ENCODE results near the gene HIPK1. TPM values are rescaled to one million over a fixed set of nuclear protein-coding genes. Genes with fewer than 3 reads are reported as not detected.

The HIPK1 gene
- total and polyA plus RNA-seq, 10 of the 15 experiments (the other 5 are each of a cell fraction or from before 2014, with no cell fraction given) = 4.2 to 33.9 (median 11.4) TPM

DNA sequence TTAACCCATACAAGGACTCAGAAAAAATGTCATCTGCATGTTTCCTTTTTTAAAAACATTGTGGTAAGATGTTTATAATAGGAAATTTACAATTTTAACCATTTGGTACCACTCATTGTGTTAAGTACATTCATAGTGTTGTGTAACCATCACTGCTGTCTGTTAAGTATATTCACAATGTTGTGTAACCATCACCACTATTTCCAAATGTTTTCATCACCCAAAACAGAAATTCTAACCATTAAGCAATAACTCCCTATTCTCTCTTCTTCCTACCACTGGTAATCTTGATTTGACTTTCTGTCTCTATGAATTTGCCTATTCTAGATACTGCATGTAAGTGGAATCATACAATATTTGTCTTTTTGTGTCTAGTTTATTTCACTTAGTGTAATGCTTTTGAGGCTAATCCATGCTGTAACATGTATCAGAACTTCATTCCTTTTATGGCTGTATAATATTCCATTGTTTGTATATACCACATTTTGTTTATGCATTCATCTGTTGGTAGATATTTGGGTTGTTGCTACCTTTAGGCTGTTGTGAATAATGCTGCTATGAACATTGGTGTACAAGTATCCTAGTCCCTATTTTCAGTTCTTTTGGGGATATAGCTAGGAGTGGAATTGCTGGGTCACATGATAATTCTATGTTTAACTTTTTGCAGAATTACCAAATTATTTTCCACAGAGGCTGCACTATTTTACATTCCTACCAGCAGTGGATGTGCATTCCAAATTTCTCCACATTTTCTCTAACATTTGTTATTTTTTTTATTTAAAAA lies 14.1 kb downstream of the HIPK1 start:
- Histone ChIP-seq H2AFZ (ENCODE audit: control insufficient read depth, low read depth, low read length) (no peak overlapping the region), H3K27me3 (replicated peaks in 1 of 2; ENCODE audit: control insufficient read depth in 2 of 2, insufficient read depth in 2 of 2, low read length in 1 of 2) (no peaks in the 10 kb centered on the region), H3K4me3 (no peak overlapping the region), H3K4me2 (ENCODE audit: control insufficient read depth, insufficient read depth) (no peak overlapping the region), H3K9me3 (replicated peaks; ENCODE audit: control insufficient read depth, insufficient read depth, low read length) (peaks cover 7% of the 10 kb centered on the region), H3K79me2 (ENCODE audit: control insufficient read depth, insufficient read depth, low read length) (peaks cover 59% of the 10 kb centered on the region), H3K9ac (ENCODE audit: control insufficient read depth, insufficient read depth, low read length) (no peak overlapping the region), H3K27ac (ENCODE audit: control insufficient read depth, insufficient read depth) (no peak overlapping the region), H3K36me3 (ENCODE audit: control insufficient read depth in 2 of 2, insufficient read depth in 2 of 2, low read length in 1 of 2) (peaks cover 6 to 8% of the 10 kb centered on the region in 2 experiments; a peak in 3 of 4 replicates), H4K20me1 (ENCODE audit: control insufficient read depth, insufficient read depth) (no peaks in the 10 kb centered on the region), H3K4me1 (ENCODE audit: control insufficient read depth, insufficient read depth, low read length) (peaks cover 41% of the 10 kb centered on the region)
- BruUV-seq (replicated peaks) = no TSS peak
- TF ChIP-seq CHD4 (IDR thresholded peaks at IDR 0.05) = no peak
- no peak for TF ChIP-seq ATF7 (IDR thresholded peaks at IDR 0.05; ENCODE audit: low read depth)
- TF ChIP-seq KAT2A (conservative IDR thresholded peaks at IDR 0.05; ENCODE audit: control insufficient read depth, low read depth, low read length) = no peak
- TF ChIP-seq, protein P1, sequence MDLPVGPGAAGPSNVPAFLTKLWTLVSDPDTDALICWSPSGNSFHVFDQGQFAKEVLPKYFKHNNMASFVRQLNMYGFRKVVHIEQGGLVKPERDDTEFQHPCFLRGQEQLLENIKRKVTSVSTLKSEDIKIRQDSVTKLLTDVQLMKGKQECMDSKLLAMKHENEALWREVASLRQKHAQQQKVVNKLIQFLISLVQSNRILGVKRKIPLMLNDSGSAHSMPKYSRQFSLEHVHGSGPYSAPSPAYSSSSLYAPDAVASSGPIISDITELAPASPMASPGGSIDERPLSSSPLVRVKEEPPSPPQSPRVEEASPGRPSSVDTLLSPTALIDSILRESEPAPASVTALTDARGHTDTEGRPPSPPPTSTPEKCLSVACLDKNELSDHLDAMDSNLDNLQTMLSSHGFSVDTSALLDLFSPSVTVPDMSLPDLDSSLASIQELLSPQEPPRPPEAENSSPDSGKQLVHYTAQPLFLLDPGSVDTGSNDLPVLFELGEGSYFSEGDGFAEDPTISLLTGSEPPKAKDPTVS (IDR thresholded peaks at IDR 0.05; ENCODE audit: low read depth, low read length) = no peak
- TF ChIP-seq, protein P2, sequence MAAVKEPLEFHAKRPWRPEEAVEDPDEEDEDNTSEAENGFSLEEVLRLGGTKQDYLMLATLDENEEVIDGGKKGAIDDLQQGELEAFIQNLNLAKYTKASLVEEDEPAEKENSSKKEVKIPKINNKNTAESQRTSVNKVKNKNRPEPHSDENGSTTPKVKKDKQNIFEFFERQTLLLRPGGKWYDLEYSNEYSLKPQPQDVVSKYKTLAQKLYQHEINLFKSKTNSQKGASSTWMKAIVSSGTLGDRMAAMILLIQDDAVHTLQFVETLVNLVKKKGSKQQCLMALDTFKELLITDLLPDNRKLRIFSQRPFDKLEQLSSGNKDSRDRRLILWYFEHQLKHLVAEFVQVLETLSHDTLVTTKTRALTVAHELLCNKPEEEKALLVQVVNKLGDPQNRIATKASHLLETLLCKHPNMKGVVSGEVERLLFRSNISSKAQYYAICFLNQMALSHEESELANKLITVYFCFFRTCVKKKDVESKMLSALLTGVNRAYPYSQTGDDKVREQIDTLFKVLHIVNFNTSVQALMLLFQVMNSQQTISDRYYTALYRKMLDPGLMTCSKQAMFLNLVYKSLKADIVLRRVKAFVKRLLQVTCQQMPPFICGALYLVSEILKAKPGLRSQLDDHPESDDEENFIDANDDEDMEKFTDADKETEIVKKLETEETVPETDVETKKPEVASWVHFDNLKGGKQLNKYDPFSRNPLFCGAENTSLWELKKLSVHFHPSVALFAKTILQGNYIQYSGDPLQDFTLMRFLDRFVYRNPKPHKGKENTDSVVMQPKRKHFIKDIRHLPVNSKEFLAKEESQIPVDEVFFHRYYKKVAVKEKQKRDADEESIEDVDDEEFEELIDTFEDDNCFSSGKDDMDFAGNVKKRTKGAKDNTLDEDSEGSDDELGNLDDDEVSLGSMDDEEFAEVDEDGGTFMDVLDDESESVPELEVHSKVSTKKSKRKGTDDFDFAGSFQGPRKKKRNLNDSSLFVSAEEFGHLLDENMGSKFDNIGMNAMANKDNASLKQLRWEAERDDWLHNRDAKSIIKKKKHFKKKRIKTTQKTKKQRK (IDR thresholded peaks at IDR 0.05; ENCODE audit: low read depth, low read length) = no peak
- TF ChIP-seq POLR2AphosphoS5 (IDR thresholded peaks at IDR 0.05; ENCODE audit: low read length) = no peak
- TF ChIP-seq, protein P3, sequence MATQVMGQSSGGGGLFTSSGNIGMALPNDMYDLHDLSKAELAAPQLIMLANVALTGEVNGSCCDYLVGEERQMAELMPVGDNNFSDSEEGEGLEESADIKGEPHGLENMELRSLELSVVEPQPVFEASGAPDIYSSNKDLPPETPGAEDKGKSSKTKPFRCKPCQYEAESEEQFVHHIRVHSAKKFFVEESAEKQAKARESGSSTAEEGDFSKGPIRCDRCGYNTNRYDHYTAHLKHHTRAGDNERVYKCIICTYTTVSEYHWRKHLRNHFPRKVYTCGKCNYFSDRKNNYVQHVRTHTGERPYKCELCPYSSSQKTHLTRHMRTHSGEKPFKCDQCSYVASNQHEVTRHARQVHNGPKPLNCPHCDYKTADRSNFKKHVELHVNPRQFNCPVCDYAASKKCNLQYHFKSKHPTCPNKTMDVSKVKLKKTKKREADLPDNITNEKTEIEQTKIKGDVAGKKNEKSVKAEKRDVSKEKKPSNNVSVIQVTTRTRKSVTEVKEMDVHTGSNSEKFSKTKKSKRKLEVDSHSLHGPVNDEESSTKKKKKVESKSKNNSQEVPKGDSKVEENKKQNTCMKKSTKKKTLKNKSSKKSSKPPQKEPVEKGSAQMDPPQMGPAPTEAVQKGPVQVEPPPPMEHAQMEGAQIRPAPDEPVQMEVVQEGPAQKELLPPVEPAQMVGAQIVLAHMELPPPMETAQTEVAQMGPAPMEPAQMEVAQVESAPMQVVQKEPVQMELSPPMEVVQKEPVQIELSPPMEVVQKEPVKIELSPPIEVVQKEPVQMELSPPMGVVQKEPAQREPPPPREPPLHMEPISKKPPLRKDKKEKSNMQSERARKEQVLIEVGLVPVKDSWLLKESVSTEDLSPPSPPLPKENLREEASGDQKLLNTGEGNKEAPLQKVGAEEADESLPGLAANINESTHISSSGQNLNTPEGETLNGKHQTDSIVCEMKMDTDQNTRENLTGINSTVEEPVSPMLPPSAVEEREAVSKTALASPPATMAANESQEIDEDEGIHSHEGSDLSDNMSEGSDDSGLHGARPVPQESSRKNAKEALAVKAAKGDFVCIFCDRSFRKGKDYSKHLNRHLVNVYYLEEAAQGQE (IDR thresholded peaks at IDR 0.05; ENCODE audit: low read depth, low read length) = no peak
- POLR2A ChIA-PET = interaction anchor here (1.2 to 1.3 kb wide), 2 partner anchors 8 to 154 kb away, joined by 3 read pairs; no protein-coding TSS in a partner anchor
- intact Hi-C loops (cut with micrococcal nuclease; ENCODE audit: unreplicated experiment) (loop anchor here (5.0 kb wide), 1 partner anchor 86 kb away; no protein-coding TSS in a partner anchor), in situ Hi-C loops (cut with MboI) (no loop called here)
- DNase-seq (ENCODE audit: low read depth, low spot score) = no peak
- CTCF ChIA-PET = interaction anchor here (5.3 kb wide), 1 partner anchor 13 kb away, joined by 36 read pairs; the partner anchor contains the start of gene HIPK1
- no peak for ATAC-seq
- no peak for FAIRE-seq
- RAD21 ChIA-PET (ENCODE audit: unreplicated experiment) = interaction anchor here (4.8 kb wide), 1 partner anchor 13 kb away, joined by 33 read pairs; the partner anchor contains the start of gene HIPK1
- SMC1A ChIA-PET (ENCODE audit: uncharacterized antibody, unreplicated experiment) = interaction anchor here (0.6 to 1.3 kb wide), 2 partner anchors 8 to 12 kb away, joined by 3 to 6 read pairs; no protein-coding TSS in a partner anchor

Measured in GM12878 (cell line).